GM03348 (cell line): ENCODE measurements around the gene ANGPT4.

Experiments
- DNase-seq: peaks from one replicate; pipeline ENCODE4 v3.0.0; 2012; ENCODE audit warnings: low spot score

ANGPT4 gene

GRCh38 chr20:825710-826421 lies 90.3 kb downstream of the ANGPT4 start:
- DNase-seq: no peak

GRCh38 chr20:824916-825315 lies 91.2 kb downstream of the ANGPT4 start:
- no peak for DNase-seq

GRCh38 chr20:824490-824889 lies 91.6 kb downstream of the ANGPT4 start:
- DNase-seq: no peak

DNA sequence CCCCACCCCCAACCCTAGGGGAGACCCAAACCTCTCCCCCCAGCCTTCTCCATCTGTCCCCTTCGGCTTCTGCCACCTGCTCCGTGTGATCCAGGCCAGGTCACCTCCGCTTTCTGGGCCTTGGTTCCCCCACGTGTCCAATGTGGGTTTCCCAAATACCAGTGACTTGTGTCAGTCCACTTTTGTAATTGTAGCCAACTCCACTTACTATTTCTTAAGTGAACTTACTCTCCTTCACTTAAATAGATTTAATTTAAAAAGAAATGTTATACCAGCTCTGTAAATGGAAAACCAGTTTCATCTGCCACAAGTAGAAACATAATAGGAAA lies 92.6 kb downstream of the ANGPT4 start:
- no peak for DNase-seq

GRCh38 chr20:822651-823573 lies 93.2 kb downstream of the ANGPT4 start:
- DNase-seq: no peak

DNA sequence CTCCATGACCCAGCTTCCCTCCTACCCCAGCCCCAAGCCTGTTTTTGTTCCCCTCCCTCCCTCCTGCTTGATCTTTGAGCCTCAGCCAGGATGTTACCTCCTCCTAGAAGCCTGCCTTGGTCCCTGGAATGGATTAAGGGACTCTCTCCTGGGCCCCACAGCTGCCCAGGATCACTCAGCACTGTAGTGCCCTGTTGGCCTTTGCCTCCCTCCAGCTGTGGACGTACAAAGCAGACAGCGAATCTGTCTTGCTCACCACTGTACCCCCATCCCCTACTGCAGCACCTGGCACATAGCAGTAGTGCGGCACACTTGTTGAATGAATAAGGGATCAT lies 94.4 kb downstream of the ANGPT4 start:
- DNase-seq: no peak

GRCh38 chr20:821046-821730 lies 94.9 kb downstream of the ANGPT4 start:
- no peak for DNase-seq

DNA sequence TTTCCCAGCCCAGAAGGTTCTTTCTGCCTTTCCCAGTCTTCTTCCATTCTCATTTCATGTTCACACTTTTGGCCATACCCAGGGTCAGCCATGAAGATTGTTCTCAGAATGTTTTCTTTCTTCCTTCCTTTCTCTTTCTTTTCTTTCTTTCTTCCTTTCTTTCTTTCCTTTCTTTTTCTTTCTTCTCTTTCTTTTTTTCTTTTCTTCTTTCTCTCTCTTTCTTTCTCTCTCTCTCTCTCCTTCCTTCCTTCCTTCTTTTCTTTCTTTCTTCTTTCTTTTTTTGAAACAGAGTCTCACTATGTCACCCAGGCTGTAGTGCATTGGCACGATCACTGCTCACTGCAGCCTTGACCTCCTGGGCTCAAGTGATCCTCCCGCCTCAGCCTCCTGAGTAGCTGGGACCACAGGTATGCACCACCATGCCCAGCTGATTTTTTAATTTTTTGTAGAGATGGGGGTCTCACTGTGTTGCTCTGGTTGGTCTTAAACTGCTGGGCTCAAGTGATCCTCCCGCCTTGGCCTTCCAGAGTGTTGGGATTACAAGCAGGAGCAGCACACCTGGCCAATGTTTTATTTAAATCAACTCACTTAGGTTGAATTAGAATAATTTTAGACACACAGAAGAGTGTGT lies 95.7 kb downstream of the ANGPT4 start:
- no peak for DNase-seq
